SK-N-SH (cell line): ENCODE measurements around the gene ATP5F1E. TPM values are rescaled to one million over a fixed set of nuclear protein-coding genes. Genes with fewer than 3 reads are reported as not detected.

Experiments
- CTCF ChIA-PET: fragments of 300-600, 350-600 bp; formaldehyde crosslinking; extraction: SDS; loops from one replicate; lab custom pipeline; 2021; lab: Yijun Ruan, JAX
- POLR2A ChIA-PET: fragments of 350-600 bp; sonication (Branson Sonifier 250); formaldehyde crosslinking; extraction: SDS; loops from one replicate; lab custom pipeline; 2020; ENCODE audit warnings: antibody characterized with exemption, inconsistent platforms; lab: Yijun Ruan, JAX
- DNase-seq: peaks from one replicate; pipeline ENCODE4 v3.0.0; 2012
- H2AFZ ChIP-seq: fragments of 200-600 bp; sonication (generic); 2 replicates; pipeline ENCODE4 v1.8.1; 2016; ENCODE audit warnings: antibody characterized with exemption, mild to moderate bottlenecking, low read depth
- H3F3A ChIP-seq: fragments of 200-600 bp; sonication (generic); replicated peaks from 2 replicates; pipeline ENCODE3; 2016; ENCODE audit warnings: antibody characterized with exemption, mild to moderate bottlenecking; ENCODE audit not compliant: insufficient read depth
- H3K27ac ChIP-seq, 2 experiments: fragments of 200-500 bp in 1 of 2; fragments of 200-600 bp in 1 of 2; sonication (Bioruptor generic) in 1 of 2; sonication (generic), shearing (Covaris generic) in 1 of 2; 2 replicates each; pipeline versions ENCODE4 v1.5.1 to v1.6.1; 2014 to 2016; ENCODE audit warnings: low read depth in 2 of 2, inconsistent platforms in 1 of 2, low read length in 1 of 2, mild to moderate bottlenecking in 1 of 2, mixed read lengths in 1 of 2
- H3K27me3 ChIP-seq: fragments of 200-600 bp; sonication (generic), shearing (Covaris generic); 2 replicates; pipeline ENCODE4 v1.6.1; 2016; ENCODE audit warnings: mixed run types; ENCODE audit not compliant: insufficient read depth
- H3K36me3 ChIP-seq, 2 experiments: fragments of 200-500 bp in 1 of 2; fragments of 200-600 bp in 1 of 2; sonication (Bioruptor generic) in 1 of 2; sonication (generic) in 1 of 2; replicated peaks in 1 of 2; 2 replicates each; pipeline versions ENCODE3 to v1.5.1; 2014 to 2016; ENCODE audit warnings: low read length in 1 of 2, mild to moderate bottlenecking in 1 of 2; ENCODE audit not compliant: insufficient read depth in 2 of 2, control insufficient read depth in 1 of 2
- H3K4me1 ChIP-seq, 2 experiments: fragments of 200-500 bp in 1 of 2; fragments of 200-600 bp in 1 of 2; sonication (Bioruptor generic) in 1 of 2; sonication (generic), shearing (Covaris generic) in 1 of 2; 2 replicates each; pipeline versions ENCODE4 v1.5.1 to v1.6.1; 2014 to 2016; ENCODE audit warnings: low read depth in 1 of 2, low read length in 1 of 2, mixed run types in 1 of 2; ENCODE audit not compliant: insufficient read depth in 2 of 2, control insufficient read depth in 1 of 2
- H3K4me2 ChIP-seq: fragments of 200-600 bp; sonication (generic), shearing (Covaris generic); 2 replicates; pipeline ENCODE4 v1.6.1; 2017; ENCODE audit warnings: mixed run types
- H3K4me3 ChIP-seq, 2 experiments: fragments of 200-500 bp in 1 of 2; fragments of 200-600 bp in 1 of 2; sonication (Bioruptor generic) in 1 of 2; sonication (generic), shearing (Covaris generic) in 1 of 2; 2 replicates each; pipeline versions ENCODE4 v1.5.1 to v1.8.1; 2014 to 2016; ENCODE audit warnings: low read depth in 2 of 2, inconsistent platforms in 1 of 2, low read length in 1 of 2, mild to moderate bottlenecking in 1 of 2, mixed read lengths in 1 of 2, moderate library complexity in 1 of 2
- H3K79me2 ChIP-seq: fragments of 200-600 bp; sonication (generic); 2 replicates; pipeline ENCODE4 v1.8.1; 2017; ENCODE audit warnings: mild to moderate bottlenecking; ENCODE audit not compliant: insufficient read depth
- H3K9ac ChIP-seq: fragments of 200-600 bp; sonication (generic); 2 replicates; pipeline ENCODE4 v1.6.1; 2017; ENCODE audit warnings: mixed run types
- H3K9me2 ChIP-seq: fragments of 200-600 bp; sonication (generic); 2 replicates; pipeline ENCODE4 v1.6.1; 2017; ENCODE audit warnings: mixed run types
- H3K9me3 ChIP-seq: fragments of 200-600 bp; sonication (generic); 2 replicates; pipeline ENCODE4 v1.6.1; 2017; ENCODE audit warnings: mixed run types, mild to moderate bottlenecking, moderate library complexity
- H4K20me1 ChIP-seq: fragments of 200-600 bp; sonication (generic); 2 replicates; pipeline ENCODE4 v1.6.1; 2017; ENCODE audit warnings: mild to moderate bottlenecking, mixed run types; ENCODE audit not compliant: insufficient read depth
- CHD2 ChIP-seq: fragments of 150-350 bp; IDR thresholded peaks from 2 replicates; pipeline ENCODE4 v1.6.1; 2018; ENCODE audit warnings: low read length; ENCODE audit not compliant: partially characterized antibody
- ELF1 ChIP-seq: IDR thresholded peaks from 2 replicates; pipeline ENCODE4 v1.4.0; 2012
- EP300 ChIP-seq, 2 experiments: IDR thresholded peaks; 2 replicates each; pipeline versions ENCODE4 v1.4.0 to v1.6.1; 2012; ENCODE audit warnings: borderline replicate concordance in 1 of 2, low read depth in 1 of 2, low read length in 1 of 2
- FOXJ3 ChIP-seq: sonication (generic); formaldehyde crosslinking; IDR thresholded peaks from 2 replicates; pipeline ENCODE4 v1.5.1; 2020; ENCODE audit warnings: mild to moderate bottlenecking, missing genetic modification reagents
- GATA2 ChIP-seq: sonication (generic); formaldehyde crosslinking; IDR thresholded peaks from 2 replicates; pipeline ENCODE4 v1.5.0; 2020; ENCODE audit warnings: mild to moderate bottlenecking, missing genetic modification reagents
- JUND ChIP-seq: IDR thresholded peaks from 2 replicates; pipeline ENCODE4 v1.4.0; 2012
- MXI1 ChIP-seq: IDR thresholded peaks from 2 replicates; pipeline ENCODE4 v1.6.1; 2012; ENCODE audit warnings: mild to moderate bottlenecking, low read depth, low read length, improper control_type of control experiment
- NRF1 ChIP-seq: IDR thresholded peaks from 2 replicates; pipeline ENCODE4 v1.6.1; 2012; ENCODE audit warnings: low read depth, mild to moderate bottlenecking, low read length
- RAD21 ChIP-seq: IDR thresholded peaks from 2 replicates; pipeline ENCODE4 v1.6.1; 2012; ENCODE audit warnings: mild to moderate bottlenecking, low read length
- RCOR1 ChIP-seq: fragments of 150-350 bp; IDR thresholded peaks from 2 replicates; pipeline ENCODE4 v1.6.1; 2017; ENCODE audit warnings: antibody characterized with exemption, low read length
- RXRA ChIP-seq: IDR thresholded peaks from 2 replicates; pipeline ENCODE4 v1.4.0; 2012; ENCODE audit warnings: low read depth, mild to moderate bottlenecking, borderline replicate concordance
- SMC3 ChIP-seq: IDR thresholded peaks from 2 replicates; pipeline ENCODE4 v1.6.1; 2012; ENCODE audit warnings: low read depth, low read length, improper control_type of control experiment
- TCF12 ChIP-seq: IDR thresholded peaks from 2 replicates; pipeline ENCODE4 v1.4.0; 2012
- TEAD4 ChIP-seq: IDR thresholded peaks from 2 replicates; pipeline ENCODE4 v1.4.0; 2012; ENCODE audit warnings: mild to moderate bottlenecking, borderline replicate concordance; ENCODE audit not compliant: insufficient read depth
- WGBS: methylation state at CpG from one replicate; pipeline ENCODE4 v1.1.6; 2017; ENCODE audit warnings: low lambda C conversion rate; 5-methylcytosine and 5-hydroxymethylcytosine counted together
- polyA plus RNA-seq, 3 experiments: library from polyadenylated mRNA; depleted of rRNA; stranded (reverse); fragments of >200 nt; gene quantifications; 2 replicates each; pipeline ENCODE4 v1.2.3, GENCODE V29; 2012
- TF ChIP-seq, protein P1 (sequence below): IDR thresholded peaks from 2 replicates; pipeline ENCODE4 v1.4.0; 2012; ENCODE audit warnings: low read depth, borderline replicate concordance

Gene ATP5F1E
- polyA plus RNA-seq, 1 of the 3 experiments (the other 2 are of a cell fraction): 60.8 TPM

DNA sequence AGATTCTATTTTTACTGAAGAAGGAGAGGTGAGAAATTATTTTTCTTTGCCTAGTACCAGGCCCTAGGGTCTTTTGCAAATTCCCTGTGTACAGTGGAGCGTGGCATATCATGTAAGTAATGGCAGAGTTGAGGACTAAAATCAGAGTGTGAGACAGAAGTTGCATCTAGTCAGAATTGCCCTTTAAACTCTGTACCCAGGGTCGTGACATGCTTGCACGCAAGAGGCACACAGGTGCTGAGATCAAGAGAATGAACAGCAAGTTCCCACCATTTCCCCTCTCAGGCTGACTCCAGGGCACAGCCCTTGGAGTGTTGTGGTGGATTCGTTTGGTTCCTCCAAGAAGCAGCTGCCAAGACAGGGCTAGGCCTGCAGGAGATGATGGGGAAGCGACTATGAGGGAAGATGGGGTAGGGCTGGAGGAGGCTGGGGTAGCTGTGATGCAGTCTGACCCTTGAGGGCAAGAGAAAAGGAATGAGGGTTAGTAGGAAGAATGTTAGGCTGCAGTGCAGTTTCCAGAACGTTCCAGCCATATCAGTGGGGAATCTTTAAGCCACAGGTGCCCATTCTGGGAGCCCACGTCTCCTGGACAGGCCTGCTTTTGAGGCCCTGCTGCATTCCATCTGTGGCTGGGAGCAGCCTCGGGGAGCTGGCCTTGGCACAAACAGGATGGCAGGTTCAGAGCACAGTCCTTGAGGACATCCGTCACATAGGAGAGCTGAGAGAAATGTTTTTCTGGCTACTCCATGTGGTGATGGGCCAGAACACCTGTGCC is 44.2 kb downstream of the ATP5F1E start:
- Histone ChIP-seq H3K9me3 (no peaks in the 10 kb centered on the region), H3K36me3 (peaks cover 54 to 63% of the 10 kb centered on the region in 2 experiments), H3K9ac (no peak overlapping the region), H3K27me3 (no peaks in the 10 kb centered on the region), H3F3A (no peaks in the 10 kb centered on the region), H3K79me2 (peaks cover 41% of the 10 kb centered on the region), H3K4me2 (no peak overlapping the region), H3K4me1 (peaks cover under 1 to 48% of the 10 kb centered on the region in 2 experiments; a peak in 2 of 4 replicates), H3K9me2 (no peaks in the 10 kb centered on the region), H3K27ac (peak overlapping the region in 1 of 2 experiments; percentile 56; a peak in 2 of 4 replicates), H4K20me1 (peaks cover 24% of the 10 kb centered on the region), H2AFZ (no peak overlapping the region), H3K4me3 (no peak overlapping the region; a peak in 1 of 4 replicates)
- CTCF ChIA-PET: interaction anchor here (0.5 to 2.0 kb wide), 9 partner anchors 17 to 507 kb away, joined by 3 to 6 read pairs (median 3); no protein-coding TSS in a partner anchor
- POLR2A ChIA-PET: interaction anchor here (1.0 to 1.5 kb wide), 4 partner anchors 12 to 97 kb away, joined by 3 to 11 read pairs (median 5); partner anchors contain the start of gene ATP5F1E
- no peak for TF ChIP-seq TEAD4
- no peak for TF ChIP-seq TCF12
- TF ChIP-seq, protein P1, sequence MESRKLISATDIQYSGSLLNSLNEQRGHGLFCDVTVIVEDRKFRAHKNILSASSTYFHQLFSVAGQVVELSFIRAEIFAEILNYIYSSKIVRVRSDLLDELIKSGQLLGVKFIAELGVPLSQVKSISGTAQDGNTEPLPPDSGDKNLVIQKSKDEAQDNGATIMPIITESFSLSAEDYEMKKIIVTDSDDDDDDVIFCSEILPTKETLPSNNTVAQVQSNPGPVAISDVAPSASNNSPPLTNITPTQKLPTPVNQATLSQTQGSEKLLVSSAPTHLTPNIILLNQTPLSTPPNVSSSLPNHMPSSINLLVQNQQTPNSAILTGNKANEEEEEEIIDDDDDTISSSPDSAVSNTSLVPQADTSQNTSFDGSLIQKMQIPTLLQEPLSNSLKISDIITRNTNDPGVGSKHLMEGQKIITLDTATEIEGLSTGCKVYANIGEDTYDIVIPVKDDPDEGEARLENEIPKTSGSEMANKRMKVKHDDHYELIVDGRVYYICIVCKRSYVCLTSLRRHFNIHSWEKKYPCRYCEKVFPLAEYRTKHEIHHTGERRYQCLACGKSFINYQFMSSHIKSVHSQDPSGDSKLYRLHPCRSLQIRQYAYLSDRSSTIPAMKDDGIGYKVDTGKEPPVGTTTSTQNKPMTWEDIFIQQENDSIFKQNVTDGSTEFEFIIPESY: no peak
- TF ChIP-seq JUND: no peak
- no peak for TF ChIP-seq NRF1
- TF ChIP-seq MXI1: no peak
- DNase-seq: no peak
- 83% methylated on average over 7 of the region's 9 CpGs for WGBS

- no peak overlapping the region for H3K9ac ChIP-seq
- no peaks in the 10 kb centered on the region for H3K27me3 ChIP-seq
- H3K27ac ChIP-seq: peak overlapping the region in 1 of 2 experiments; percentile 56; a peak in 2 of 4 replicates
- H3F3A ChIP-seq: no peaks in the 10 kb centered on the region
- no peak overlapping the region for H3K4me2 ChIP-seq
- POLR2A ChIA-PET: interaction anchor here (1.0 to 1.5 kb wide), 3 partner anchors 45 to 96 kb away, joined by 3 to 11 read pairs (median 4); partner anchors contain the start of gene ATP5F1E
- H3K4me3 ChIP-seq: no peak overlapping the region
- peaks cover 24% of the 10 kb centered on the region for H4K20me1 ChIP-seq
- no peaks in the 10 kb centered on the region for H3K9me3 ChIP-seq
- no peaks in the 10 kb centered on the region for H3K9me2 ChIP-seq
- no peak overlapping the region for H2AFZ ChIP-seq
- TF ChIP-seq CHD2: peak; percentile 28
- peak; percentile 52; the same call in 1 of the 2 replicates for TF ChIP-seq FOXJ3
- TF ChIP-seq RAD21: 0 out of 2 replicates have a peak, but pooled peaks have one; percentile 5
- TF ChIP-seq JUND: no peak
- peak in 1 of 2 experiments; percentile 65; a peak in 1 of 4 replicates for TF ChIP-seq EP300 (IDR thresholded peaks at IDR 0.05; ENCODE audit: borderline replicate concordance in 1 of 2, low read depth in 1 of 2, low read length in 1 of 2)
- TF ChIP-seq MXI1: 0 out of 2 replicates have a peak, but pooled peaks have one; percentile 48
- peak; percentile 10; the same call in 1 of the 2 replicates for TF ChIP-seq RCOR1
- TF ChIP-seq ELF1: no peak
- peak; percentile 83 for TF ChIP-seq GATA2 (CRISPR knock-in tag)
- TF ChIP-seq SMC3: no peak
- TF ChIP-seq RXRA: no peak
- TF ChIP-seq, all 33 proteins: peak for 7
- 68% methylated on average over 8 of the region's 8 CpGs for WGBS
- peak; percentile 81 for DNase-seq
- CTCF ChIA-PET: interaction anchor here (0.5 to 1.5 kb wide), 4 partner anchors 16 to 469 kb away, joined by 3 to 5 read pairs (median 3); no protein-coding TSS in a partner anchor
- peaks cover 45 to 57% of the 10 kb centered on the region in 2 experiments for H3K36me3 ChIP-seq
- H3K4me1 ChIP-seq: peaks cover 9 to 53% of the 10 kb centered on the region in 2 experiments; a peak in 3 of 4 replicates
- peaks cover 50% of the 10 kb centered on the region for H3K79me2 ChIP-seq
Observed at GRCh38 chr20:58986968-58987517, 45.1 kb downstream of the ATP5F1E start.
